MCF 10A (cell line): Measurements from ENCODE around the gene WLS. TPM values are rescaled to one million over a fixed set of nuclear protein-coding genes. Genes with fewer than 3 reads are reported as not detected.
"Not testable (repeated sequence)": the region's sequence is repeated elsewhere in the genome, so short reads cannot be mapped to it uniquely, and the experiment has no call there.

Experiments
- BruUV-seq: library from RNA; stranded (reverse); fragments of 400-500 nt; replicated peaks from 2 replicates; lab custom pipeline; 2021; lab: Mats Ljungman, UMichigan
- CTCF ChIA-PET: fragments of 300-600 bp; sonication (Branson Sonifier 250); formaldehyde crosslinking; extraction: SDS; loops from one replicate; lab custom pipeline; 2021; ENCODE audit warnings: antibody characterized with exemption, inconsistent platforms; lab: Yijun Ruan, JAX
- POLR2A ChIA-PET: fragments of 300-600, 350-650 bp; sonication (Branson Sonifier 250); formaldehyde crosslinking; extraction: SDS; loops from one replicate; lab custom pipeline; 2020; ENCODE audit warnings: antibody characterized with exemption, inconsistent platforms; lab: Yijun Ruan, JAX
- DNase-seq: peaks from one replicate; pipeline ENCODE4 v3.0.0-alpha.2; 2018; ENCODE audit not compliant: unreplicated experiment
- H3K27ac Mint-ChIP-seq: one replicate; pipeline ENCODE4 v1.8.0; 2022; ENCODE audit warnings: mild to moderate bottlenecking, low read depth, mixed read lengths; ENCODE audit not compliant: unreplicated experiment
- H3K27me3 Mint-ChIP-seq: one replicate; pipeline ENCODE4 v1.8.0; 2022; ENCODE audit warnings: mixed read lengths; ENCODE audit not compliant: insufficient read depth, unreplicated experiment
- H3K36me3 Mint-ChIP-seq: one replicate; pipeline ENCODE4 v1.8.0; 2022; ENCODE audit warnings: mild to moderate bottlenecking, moderate library complexity, mixed read lengths; ENCODE audit not compliant: insufficient read depth, unreplicated experiment
- H3K4me1 Mint-ChIP-seq: one replicate; pipeline ENCODE4 v1.8.0; 2022; ENCODE audit warnings: mixed read lengths; ENCODE audit not compliant: insufficient read depth, unreplicated experiment
- H3K4me3 Mint-ChIP-seq: one replicate; pipeline ENCODE4 v1.8.0; 2022; ENCODE audit warnings: mild to moderate bottlenecking, moderate library complexity, mixed read lengths; ENCODE audit not compliant: unreplicated experiment
- H3K9me3 Mint-ChIP-seq: one replicate; pipeline ENCODE4 v1.8.0; 2022; ENCODE audit warnings: mixed read lengths; ENCODE audit not compliant: unreplicated experiment
- intact Hi-C: fragments of 100-400 bp; cut with micrococcal nuclease; formaldehyde crosslinking; loops from 2 replicates; pipeline ENCODE4 v1.14.1; 2022
- total RNA-seq: library from RNA; stranded (reverse); gene quantifications from 2 replicates; pipeline ENCODE4 v1.2.3, GENCODE V29; 2022
- TF ChIP-seq, protein P1 (sequence below): fragments of 200-600 bp; IDR thresholded peaks from one replicate; pipeline ENCODE4 v1.8.0; 2022; ENCODE audit warnings: antibody characterized with exemption, mild to moderate bottlenecking; ENCODE audit not compliant: unreplicated experiment

The WLS gene
- total RNA-seq, 1 experiment from 2014 or later = 37.8 TPM

DNA sequence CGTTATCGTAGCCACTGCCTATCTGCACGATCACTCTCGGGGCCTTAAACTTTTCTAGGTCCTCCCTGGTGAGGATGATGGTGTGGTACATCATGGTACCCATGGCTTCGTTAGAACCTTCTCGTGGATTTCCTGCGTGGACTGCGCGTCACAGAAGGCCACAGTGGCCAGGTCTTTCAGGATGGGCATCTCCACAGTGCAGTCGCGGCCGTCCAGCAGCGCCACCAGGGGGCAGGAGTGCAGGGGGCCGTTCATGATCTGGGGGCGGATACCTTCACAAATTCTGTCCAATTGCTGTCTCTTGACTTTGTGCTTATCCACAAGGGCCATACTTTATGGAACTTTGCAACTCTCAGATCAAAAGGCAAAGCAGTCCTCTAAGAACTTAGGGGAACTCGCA, 69.6 kb downstream of the WLS start:
- POLR2A ChIA-PET = no interaction called here
- Mint-ChIP-seq H3K36me3 (peaks cover 6% of the 10 kb centered on the region), H3K27me3 (no peaks in the 10 kb centered on the region), H3K4me1 (no peaks in the 10 kb centered on the region), H3K27ac (no peak overlapping the region), H3K4me3 (no peak overlapping the region), H3K9me3 (no peaks in the 10 kb centered on the region)
- no TSS peak for BruUV-seq
- TF ChIP-seq, protein P1, sequence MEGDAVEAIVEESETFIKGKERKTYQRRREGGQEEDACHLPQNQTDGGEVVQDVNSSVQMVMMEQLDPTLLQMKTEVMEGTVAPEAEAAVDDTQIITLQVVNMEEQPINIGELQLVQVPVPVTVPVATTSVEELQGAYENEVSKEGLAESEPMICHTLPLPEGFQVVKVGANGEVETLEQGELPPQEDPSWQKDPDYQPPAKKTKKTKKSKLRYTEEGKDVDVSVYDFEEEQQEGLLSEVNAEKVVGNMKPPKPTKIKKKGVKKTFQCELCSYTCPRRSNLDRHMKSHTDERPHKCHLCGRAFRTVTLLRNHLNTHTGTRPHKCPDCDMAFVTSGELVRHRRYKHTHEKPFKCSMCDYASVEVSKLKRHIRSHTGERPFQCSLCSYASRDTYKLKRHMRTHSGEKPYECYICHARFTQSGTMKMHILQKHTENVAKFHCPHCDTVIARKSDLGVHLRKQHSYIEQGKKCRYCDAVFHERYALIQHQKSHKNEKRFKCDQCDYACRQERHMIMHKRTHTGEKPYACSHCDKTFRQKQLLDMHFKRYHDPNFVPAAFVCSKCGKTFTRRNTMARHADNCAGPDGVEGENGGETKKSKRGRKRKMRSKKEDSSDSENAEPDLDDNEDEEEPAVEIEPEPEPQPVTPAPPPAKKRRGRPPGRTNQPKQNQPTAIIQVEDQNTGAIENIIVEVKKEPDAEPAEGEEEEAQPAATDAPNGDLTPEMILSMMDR = no peak
- no peak for DNase-seq
- intact Hi-C loops = no loop called here
- CTCF ChIA-PET = interaction anchor here (0.6 to 1.0 kb wide), 3 partner anchors 9 to 179 kb away, joined by 3 read pairs; no protein-coding TSS in a partner anchor

DNA sequence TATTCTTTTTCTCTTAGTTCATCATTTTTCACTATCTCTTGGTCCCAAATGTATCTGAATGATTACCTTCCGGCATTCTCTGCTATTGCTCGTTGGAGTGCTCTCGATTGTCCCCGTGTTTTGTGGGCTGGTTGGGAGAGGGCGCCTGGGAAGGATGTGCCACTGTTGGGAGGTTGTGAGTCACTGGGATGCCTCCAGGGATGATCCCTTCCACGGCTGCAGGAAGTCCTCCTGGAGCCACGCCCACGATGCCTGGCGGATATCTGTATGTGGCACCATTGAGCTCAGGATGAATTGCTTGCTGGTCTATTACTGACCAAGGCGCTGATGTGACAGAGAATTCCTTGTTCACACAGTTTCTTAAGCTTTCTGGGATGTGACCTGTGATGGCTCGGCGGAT, 70.7 kb downstream of the WLS start:
- H3K27me3 Mint-ChIP-seq, intact Hi-C loops, CTCF ChIA-PET, H3K9me3 Mint-ChIP-seq, H3K4me1 Mint-ChIP-seq, DNase-seq, BruUV-seq, H3K4me3 Mint-ChIP-seq, H3K27ac Mint-ChIP-seq: not testable (repeated sequence)
- peaks cover 13% of the 10 kb centered on the region for H3K36me3 Mint-ChIP-seq
- POLR2A ChIA-PET = interaction anchor here (0.9 kb wide), 1 partner anchor 70 kb away, joined by 3 read pairs; the partner anchor contains the start of gene WLS

DNA sequence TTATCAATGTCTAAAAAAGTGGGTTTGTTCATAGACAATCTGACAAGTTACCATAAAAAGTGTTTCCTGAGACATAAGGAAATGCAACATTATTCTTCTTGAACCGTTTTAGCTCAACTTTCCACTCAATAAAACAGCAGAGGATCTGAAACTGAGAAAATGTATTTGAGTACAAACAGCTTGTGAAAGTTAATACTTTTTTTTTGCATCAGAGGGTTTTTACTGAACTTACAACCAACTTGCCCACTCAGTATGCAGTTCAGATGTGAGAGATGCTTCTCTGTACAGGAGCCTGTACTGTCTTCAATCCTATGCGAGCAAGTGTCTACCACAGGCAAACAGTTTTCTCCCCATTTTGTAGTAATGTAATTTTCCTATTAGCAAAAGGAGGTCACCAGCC, 71.4 kb downstream of the WLS start:
- H3K27me3 Mint-ChIP-seq, H3K9me3 Mint-ChIP-seq, DNase-seq, H3K4me1 Mint-ChIP-seq, H3K27ac Mint-ChIP-seq, intact Hi-C loops, H3K4me3 Mint-ChIP-seq, POLR2A ChIA-PET, BruUV-seq: not testable (repeated sequence)
- CTCF ChIA-PET = interaction anchor here (0.6 kb wide), 1 partner anchor 40 kb away, joined by 3 read pairs; no protein-coding TSS in a partner anchor
- peaks cover 13% of the 10 kb centered on the region for H3K36me3 Mint-ChIP-seq

DNA sequence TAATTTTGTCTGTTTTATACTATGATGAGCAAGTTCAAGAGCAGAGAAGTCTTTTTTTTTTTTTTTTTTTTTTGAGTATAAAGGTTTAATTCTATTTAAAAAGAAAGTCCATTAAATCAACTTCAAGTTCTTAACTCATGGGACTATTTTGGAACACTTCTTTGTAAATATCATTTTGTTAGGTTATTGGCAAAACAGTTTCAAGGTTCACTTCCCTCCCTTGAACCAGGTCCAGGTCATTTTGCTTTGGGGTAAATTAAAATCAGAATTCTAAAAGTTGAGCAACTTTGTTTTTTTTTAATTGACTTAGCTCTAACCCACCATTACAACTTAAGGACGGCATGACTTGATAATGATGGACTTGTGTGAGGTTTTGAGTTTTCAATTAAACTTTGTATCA, 72.3 kb downstream of the WLS start:
- Mint-ChIP-seq H3K27ac (no peak overlapping the region), H3K36me3 (peaks cover 13% of the 10 kb centered on the region), H3K4me3 (no peak overlapping the region), H3K4me1 (no peaks in the 10 kb centered on the region), H3K9me3 (no peaks in the 10 kb centered on the region), H3K27me3 (no peaks in the 10 kb centered on the region)
- TF ChIP-seq, protein P1 = no peak
- ChIA-PET POLR2A (no interaction called here), CTCF (no interaction called here)
- DNase-seq = no peak
- no TSS peak for BruUV-seq
- intact Hi-C loops = no loop called here

DNA sequence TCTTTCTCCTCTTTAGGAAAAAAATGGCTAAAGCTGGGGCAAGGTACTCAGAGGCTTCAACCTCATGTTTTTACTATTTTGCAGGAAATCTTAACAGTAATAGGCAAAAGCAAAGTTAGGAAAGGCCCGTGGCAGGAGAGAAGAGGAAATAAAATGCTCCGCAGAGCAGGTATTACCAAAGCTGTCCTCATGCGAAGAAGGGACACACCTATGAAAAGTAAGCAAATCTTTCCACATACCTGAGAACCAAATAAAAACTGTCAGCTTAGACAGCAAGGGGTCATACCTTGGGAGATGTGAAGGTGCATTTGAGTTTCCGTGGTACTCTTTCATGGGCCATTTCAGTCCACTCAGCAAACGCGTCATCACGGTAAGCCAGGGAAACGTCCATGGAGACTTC, 73.5 kb downstream of the WLS start:
- ChIA-PET CTCF (interaction anchor here (0.6 to 0.9 kb wide), 3 partner anchors 41 to 727 kb away, joined by 3 read pairs; no protein-coding TSS in a partner anchor), POLR2A (no interaction called here)
- intact Hi-C loops = no loop called here
- Mint-ChIP-seq H3K9me3 (no peaks in the 10 kb centered on the region), H3K27me3 (no peaks in the 10 kb centered on the region), H3K4me3 (no peak overlapping the region), H3K4me1 (no peaks in the 10 kb centered on the region), H3K27ac (no peak overlapping the region), H3K36me3 (peaks cover 13% of the 10 kb centered on the region)
- no TSS peak for BruUV-seq
- TF ChIP-seq, protein P1 = no peak
- no peak for DNase-seq
